CD4-positive, alpha-beta T cell treated with Interleukin-6 for 4 hours (primary cell): ENCODE measurements around the gene NDUFAF3.
"Not testable (repeated sequence)": the region's sequence is repeated elsewhere in the genome, so short reads cannot be mapped to it uniquely, and the experiment has no call there.

Experiments used
- DNase-seq: peaks from one replicate; pipeline ENCODE4 v3.0.0-alpha.2; 2020; ENCODE audit warnings: mixed read lengths

NDUFAF3 gene

DNA sequence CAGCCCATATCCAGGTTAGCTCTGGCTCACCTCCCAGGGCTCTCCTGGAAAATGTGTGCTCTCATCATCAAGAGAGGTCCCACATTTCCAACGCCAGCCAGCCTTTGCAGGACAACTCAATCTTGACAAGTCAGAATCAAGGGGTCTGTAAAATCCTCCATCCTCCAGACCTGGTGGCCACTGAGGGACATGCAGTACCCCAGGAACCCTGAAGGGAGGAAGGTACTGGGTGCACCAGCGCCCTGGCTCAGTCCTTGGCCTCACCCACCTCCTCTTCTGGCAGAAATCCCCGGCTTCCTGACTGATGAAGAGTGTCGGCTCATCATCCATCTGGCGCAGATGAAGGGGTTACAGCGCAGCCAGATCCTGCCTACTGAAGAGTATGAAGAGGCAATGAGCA is 20.8 kb upstream of the NDUFAF3 start:
- no peak for DNase-seq

DNA sequence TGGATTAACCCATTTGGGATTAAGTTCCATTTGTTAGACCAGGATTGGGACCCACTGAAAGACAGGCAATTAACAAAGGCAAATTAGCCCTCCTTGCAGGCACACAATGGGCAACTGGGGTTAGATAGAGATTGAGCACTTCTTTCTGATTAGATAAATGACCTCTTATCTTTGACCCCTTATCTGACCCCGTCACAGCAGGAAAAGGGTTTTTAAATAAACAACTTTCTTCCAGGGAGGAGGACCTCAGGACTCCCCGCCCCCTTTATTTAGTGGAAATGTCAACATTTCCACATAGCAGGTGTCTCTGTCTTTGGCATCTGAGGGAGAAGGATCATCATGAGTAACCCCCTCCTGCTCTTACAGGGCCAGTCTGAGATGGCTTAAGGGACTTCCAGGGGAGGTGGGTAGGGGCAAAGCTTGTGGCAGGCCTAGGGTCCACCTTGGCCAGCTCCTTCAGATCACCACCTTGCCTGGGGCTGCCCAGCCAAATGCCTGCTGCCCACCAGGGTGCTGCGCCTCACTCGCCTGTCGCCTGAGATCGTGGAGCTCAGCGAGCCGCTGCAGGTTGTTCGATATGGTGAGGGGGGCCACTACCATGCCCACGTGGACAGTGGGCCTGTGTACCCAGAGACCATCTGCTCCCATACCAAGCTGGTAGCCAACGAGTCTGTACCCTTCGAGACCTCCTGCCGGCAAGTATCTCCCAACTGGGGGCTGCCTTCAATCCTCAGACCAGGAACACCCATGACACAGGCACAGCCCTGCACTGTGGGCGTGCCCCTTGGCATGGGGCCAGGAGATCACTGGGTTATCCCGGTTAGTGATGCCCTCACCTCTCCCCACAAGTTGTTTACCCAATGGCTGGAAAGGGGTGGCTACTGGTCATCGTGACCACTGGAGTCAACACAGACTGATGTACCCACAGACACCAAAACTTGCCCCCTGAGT is 17.3 kb upstream of the NDUFAF3 start:
- DNase-seq, result no peak

DNA sequence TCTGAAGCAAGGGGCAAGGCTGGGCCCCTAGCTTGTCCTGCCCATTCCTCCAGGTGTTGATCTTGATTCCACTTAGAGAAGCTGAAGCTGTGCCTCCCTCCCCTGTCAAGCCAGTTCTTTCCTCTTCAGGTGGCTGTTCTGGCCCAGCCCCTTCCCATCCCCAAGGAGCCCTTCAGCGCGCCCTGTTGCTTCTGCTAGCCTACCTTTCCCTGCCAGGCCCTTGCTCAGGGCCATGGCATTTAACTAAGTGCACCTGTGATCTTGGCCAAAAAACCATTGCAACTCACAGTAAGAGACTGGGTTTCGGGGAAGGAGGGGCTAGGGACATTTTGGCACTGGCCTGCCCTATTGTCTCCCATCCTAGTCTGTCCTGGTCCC is 16.6 kb upstream of the NDUFAF3 start:
- no peak for DNase-seq

DNA sequence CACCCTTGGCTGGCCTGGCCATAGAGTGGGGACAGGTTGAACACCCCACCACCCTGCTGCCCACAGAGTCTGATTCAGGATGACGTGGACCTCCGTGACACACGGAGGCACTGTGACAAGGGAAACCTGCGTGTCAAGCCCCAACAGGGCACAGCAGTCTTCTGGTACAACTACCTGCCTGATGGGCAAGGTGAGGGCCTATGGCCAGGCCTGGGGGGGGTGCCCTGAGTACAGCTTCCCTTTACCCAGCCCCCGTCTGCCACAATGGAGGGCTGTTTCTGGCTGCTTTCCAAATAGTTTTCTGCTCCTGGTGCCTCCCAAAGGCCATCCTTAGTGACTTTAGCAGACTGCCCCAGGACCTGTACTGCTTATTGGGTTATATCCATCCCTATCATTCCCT is 15.9 kb upstream of the NDUFAF3 start:
- no peak for DNase-seq

DNA sequence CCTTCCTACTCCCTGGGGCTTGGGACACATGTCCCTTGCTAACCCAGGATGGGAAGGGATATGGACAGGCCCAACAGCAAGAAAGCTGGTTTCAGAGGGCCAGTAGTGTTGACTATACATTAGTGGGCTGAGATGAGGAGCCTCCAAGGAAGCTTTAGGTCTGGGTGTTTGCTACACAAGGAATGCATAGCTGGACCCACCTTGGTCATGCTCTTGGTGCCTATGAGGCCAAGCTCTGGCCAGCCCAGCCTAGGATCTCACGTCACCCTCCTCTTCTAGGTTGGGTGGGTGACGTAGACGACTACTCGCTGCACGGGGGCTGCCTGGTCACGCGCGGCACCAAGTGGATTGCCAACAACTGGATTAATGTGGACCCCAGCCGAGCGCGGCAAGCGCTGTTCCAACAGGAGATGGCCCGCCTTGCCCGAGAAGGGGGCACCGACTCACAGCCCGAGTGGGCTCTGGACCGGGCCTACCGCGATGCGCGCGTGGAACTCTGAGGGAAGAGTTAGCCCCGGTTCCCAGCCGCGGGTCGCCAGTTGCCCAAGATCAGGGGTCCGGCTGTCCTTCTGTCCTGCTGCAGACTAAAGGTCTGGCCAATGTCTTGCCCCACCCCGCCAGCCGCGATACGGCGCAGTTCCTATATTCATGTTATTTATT is 15.4 kb upstream of the NDUFAF3 start:
- DNase-seq, result peak; percentile 31

DNA sequence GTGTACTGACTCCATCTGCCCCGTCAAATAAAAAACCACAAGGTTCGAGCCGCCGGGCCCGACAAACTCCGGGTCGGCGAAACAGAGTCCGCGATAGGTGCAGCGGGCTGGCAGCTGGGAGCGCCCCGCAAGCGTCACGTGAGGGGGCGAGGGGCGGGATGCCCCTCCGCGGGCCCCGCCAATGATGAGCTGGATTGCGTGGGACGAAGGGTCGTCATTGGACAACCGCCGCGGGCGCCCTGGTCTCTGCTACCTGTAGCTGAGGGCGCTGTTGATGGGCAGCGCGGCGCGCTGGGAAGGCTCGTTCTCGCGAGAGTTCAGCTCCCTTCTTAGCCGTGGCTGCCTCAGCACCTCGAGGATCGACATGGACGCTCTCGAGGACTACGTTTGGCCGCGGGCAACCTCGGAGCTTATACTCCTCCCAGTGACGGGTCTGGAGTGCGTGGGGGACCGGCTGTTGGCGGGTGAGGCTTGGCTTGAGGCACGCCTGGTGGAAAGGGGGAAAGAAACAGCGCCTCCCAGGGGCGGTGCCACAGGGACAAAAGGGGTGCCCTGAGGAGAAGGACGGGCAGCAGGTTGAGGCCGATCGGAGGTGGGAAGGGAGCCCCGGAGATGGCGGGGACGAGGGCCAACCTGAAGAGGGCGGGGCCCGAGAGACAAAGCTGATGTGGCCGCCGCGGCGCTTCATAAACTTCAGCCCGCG is 14.7 kb upstream of the NDUFAF3 start, which contains the start of gene WDR6:
WDR6 (plus strand) TSS at position 324 of the 703 bp plus-strand sequence; CDS start at position 365, 41 bp downstream.
- DNase-seq, result peak; percentile 98

DNA sequence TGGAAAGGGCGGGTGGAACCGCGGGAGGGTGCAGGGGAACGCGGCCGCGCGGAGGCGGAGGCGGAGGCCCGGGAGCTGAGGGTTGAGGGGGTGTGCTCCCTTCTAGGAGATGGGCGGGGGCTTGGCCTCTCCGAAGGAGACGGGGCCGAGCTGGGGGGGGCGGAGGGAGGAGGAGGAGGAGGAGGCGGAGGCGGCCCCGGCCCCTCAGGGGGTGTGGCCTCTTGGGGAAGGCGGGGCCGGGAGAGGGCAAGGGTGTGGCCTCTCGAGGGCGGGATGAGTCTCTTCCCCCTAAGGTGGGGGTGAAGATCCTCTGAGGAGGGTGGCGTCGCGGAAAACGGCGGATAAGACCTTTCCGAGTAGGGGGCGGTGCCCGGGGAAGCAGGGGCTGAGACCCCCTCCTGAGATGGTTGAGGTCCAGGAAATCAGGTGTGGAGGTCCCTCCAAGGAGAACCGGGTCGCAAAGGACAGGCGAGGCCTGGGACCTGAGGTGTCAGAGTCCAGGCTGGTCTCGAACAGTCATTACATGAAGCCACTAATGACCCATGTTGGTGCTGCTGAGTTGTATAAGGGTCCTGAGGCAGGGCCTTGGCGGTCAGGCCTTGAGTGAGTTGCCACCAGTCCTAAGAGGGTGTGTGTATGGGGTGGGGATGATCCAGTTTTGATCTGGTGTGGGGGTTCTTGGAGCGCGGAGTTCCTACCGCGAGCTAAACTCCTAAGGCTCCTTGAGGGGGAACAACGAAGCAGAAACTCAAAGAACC is 14.0 kb upstream of the NDUFAF3 start:
- DNase-seq, result peak; percentile 91

DNA sequence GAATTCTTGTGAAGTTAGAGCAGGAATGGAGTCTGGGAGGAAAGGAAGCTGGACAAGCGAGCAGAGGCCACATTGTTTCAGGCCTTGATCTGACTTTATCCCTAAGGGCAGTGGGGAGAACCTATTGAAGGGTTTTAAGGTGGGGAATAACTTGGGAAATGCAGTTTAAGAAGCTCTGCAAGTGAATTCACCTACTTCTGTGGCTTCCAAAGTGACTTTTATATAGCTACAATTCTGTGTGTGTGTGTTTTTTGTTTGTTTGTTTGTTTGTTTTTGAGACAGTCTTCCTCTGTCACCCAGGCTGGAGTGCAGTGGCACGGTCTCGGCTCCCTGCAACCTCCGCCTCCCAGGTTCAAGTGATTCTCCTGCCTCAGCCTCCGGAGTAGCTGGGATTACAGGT is 13.3 kb upstream of the NDUFAF3 start:
- DNase-seq, result not testable (repeated sequence)

DNA sequence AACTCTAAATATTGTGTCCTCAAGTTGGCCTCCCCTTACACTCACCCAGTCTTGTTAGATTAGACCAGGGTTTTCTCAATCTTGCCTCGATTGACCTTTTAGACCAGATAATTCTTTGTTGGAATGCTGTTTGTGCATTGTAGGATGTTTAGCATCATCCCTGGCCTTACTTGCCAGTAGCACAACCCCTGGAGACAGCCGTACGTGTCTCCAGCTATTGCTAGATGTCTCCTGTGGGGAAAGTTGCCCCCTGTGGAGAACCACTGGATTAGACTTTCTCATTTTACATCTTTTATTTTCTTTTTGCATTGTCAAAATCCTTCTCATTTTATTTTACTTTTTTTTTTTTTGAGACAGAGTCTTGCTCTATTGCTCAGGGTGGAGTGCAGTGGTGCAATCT is 12.5 kb upstream of the NDUFAF3 start:
- DNase-seq, result no peak

DNA sequence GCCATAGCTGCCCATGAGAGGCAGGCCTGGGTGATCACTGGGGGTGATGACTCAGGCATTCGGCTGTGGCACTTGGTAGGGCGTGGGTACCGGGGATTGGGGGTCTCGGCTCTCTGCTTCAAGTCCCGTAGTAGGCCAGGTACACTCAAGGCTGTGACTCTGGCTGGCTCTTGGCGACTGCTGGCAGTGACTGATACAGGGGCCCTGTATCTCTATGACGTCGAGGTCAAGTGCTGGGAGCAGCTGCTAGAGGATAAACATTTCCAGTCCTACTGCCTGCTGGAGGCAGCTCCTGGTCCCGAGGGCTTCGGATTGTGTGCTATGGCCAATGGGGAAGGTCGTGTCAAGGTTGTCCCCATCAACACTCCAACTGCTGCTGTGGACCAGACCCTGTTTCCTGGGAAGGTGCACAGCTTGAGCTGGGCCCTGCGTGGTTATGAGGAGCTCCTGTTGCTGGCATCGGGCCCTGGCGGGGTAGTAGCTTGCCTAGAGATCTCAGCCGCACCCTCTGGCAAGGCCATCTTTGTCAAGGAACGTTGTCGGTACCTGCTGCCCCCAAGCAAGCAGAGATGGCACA is 9.4 kb upstream of the NDUFAF3 start:
- no peak for DNase-seq

DNA sequence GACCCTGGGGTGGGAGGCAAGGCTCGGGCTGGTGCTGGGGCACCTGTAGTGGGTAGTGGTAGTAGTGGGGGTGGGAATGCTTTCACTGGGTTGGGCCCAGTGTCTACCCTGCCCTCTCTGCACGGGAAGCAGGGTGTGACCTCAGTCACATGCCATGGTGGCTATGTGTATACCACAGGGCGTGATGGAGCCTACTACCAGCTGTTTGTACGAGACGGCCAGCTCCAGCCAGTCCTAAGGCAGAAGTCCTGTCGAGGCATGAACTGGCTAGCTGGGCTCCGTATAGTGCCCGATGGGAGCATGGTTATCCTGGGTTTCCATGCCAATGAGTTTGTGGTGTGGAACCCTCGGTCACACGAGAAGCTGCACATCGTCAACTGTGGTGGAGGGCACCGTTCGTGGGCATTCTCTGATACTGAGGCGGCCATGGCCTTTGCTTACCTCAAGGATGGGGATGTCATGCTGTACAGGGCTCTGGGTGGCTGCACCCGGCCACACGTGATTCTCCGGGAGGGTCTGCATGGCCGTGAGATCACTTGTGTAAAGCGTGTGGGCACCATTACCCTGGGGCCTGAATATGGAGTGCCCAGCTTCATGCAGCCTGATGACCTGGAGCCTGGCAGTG is 8.7 kb upstream of the NDUFAF3 start:
- DNase-seq, result no peak

DNA sequence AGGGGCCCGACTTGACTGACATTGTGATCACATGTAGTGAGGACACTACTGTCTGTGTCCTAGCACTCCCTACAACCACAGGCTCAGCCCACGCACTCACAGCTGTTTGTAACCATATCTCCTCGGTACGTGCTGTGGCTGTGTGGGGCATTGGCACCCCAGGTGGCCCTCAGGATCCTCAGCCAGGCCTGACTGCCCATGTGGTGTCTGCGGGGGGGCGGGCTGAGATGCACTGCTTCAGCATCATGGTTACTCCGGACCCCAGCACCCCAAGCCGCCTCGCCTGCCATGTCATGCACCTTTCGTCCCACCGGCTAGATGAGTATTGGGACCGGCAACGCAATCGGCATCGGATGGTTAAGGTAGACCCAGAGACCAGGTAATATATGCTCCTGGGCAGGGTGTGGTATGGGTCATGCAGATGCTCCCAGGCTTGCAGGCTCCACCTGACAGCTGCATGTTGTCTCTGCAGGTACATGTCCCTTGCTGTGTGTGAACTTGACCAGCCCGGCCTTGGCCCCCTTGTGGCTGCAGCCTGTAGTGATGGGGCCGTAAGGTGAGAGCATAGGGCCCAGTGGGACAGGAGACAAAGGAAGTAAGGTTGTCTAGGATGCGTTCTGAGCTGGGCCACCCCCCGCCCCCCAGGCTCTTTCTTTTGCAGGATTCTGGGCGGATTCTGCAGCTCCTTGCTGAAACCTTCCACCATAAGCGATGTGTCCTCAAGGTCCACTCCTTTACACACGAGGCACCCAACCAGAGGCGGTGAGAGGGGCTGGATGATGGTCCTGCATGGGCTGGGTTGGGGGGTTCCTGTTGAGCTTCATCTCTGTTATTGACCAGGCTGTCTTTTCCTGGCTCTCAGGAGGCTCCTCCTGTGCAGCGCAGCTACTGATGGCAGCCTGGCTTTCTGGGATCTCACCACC is 7.9 kb upstream of the NDUFAF3 start:
- DNase-seq, result peak; percentile 64

DNA sequence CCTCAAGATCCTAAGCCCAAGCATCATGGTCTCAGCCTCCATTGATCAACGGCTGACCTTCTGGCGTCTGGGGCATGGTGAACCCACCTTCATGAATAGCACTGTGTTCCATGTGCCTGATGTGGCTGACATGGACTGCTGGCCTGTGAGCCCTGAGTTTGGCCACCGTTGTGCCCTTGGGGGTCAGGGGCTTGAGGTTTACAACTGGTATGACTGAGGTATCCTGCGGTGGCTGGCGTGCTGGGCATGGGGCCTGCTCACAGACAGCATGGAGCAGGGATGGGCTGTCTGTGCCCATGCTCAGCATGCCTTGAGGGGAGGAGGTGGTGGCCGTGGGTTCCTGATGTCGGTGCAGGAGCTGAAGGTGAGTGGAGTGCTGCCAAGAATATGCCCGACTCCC is 6.8 kb upstream of the NDUFAF3 start:
- no peak for DNase-seq

DNA sequence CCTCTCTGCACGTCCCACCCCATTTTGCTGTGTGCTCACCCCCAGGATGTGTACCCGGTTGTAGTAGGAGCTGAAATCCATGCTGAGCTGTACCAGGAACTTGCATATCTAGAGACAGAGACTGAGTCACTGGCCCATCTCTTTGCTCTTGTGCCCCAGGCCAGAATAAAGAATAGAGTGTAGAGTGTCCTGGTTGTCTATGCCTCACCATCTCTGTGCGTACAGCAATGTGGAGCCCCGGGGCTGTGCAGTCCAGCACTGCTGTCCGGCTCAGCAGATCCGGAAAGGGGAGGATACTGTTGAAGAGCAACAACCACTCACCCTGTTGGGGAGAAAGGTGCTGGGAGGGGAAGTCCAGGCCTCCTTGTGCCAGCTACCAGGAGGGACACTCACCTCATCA is 6.2 kb upstream of the NDUFAF3 start:
- no peak for DNase-seq

DNA sequence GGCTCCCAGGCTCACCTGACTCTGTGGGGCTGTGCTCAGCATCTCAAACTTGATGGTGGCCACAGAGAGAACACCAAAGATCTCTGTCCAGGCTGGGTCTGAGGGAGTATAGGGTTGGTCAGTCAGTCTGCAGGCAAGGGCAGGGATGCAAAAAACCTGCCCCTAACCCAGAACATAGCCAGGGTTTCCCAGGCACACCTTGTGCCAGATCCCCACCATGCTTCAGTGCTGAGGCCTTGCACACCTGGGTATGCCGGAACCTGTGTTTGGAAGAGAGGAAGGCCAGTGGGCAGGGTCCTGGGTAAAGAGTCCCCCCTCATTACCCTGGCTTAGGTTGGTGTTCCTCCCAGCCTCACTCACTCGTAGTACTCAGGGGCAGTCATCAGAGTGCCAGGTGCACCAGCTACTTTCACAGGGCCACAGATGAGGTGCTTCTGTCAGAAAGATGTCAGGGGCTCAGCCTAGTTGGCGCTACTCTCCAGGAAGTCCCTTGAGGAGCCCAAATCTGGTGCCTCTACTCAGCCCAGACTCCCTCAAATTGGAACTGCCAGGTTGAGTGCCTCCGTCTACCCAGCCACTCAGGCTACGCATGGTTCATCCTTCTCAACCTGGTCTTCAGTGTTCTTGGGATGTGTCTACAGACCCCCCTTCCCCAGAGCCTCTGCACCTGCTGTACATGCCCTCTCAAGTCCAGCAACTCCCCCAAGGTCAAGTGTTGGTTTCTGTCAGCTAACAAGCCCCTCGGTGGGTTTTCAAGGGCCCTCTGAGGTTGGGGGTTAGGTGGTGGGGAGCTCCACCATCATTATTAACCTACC is 5.3 kb upstream of the NDUFAF3 start:
- no peak for DNase-seq

DNA sequence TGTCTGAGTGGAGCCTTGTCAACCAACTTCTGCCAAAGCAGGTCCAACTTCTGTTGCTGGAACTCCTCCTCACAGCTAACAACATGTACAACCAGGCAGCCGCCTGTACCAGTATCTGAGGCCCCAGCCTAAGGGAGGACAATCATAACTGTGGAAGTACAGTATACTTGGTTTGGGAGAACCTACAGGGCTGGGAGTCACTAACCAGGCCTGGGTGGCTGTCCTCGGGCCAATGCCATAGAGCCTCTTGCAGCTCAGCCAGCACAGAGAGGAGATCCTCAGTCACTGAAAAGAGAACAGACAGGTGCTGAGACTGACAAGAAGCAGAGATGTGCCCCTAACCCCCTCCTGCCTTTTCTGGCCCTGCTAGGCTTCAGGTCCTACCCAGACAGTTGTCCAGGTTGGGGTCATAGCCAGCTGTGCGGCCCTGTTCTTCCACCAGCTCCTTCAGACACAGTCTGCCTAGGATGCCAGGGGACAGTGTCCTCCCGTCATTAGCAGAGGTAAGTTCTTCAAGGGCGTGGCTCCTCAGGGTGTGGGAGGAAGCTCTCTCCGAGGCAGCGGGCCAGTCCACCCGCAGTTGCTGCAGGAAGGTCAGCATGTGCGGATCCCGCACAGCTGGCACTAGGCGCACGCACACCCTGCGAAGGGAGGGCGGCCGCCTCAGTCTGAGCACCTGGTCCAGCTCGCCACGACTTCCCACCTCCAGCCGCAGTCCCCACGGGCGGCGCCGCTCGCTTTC is 4.5 kb upstream of the NDUFAF3 start:
- DNase-seq, result no peak

DNA sequence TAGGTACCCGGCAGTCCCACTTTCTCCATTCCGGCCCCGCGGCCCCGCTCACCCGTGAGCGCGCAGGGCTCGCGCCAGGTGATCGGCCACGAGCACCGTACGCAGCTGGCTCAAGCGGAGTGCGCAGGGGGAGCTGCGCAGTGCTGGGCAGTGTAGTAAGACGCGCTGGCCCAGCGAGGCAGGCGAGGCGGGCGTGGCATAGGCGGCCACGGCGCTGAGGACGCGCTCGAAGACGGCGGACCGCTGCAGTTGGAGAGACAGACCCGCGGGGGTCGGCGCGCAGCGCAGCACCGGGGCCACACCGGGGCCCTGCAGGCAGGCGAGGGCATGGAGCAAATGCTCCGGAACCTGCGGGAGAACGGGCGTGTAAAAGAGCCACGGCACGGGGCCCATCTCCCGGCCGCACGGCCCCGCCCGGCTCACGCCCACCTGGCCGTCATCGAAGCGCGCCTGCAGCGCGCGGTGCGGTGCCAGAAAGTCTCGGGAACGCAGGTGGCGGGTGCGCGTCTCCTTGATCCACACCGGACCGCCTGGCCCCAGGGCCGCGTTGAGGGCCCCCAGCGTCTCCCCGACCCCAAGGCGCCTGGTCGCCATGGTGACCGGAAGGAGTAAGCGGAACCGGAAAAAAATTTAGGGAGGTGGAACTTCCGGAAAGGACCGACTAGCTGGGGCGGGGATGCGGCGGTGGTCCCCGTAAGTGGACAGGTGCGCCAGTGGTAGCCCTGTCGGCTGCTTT is 3.8 kb upstream of the NDUFAF3 start, which contains the start of gene DALRD3:
DALRD3 (minus strand) TSS at position 610 of the 736 bp plus-strand sequence; CDS start at position 594, 16 bp downstream.
- peak; percentile 56 for DNase-seq

DNA sequence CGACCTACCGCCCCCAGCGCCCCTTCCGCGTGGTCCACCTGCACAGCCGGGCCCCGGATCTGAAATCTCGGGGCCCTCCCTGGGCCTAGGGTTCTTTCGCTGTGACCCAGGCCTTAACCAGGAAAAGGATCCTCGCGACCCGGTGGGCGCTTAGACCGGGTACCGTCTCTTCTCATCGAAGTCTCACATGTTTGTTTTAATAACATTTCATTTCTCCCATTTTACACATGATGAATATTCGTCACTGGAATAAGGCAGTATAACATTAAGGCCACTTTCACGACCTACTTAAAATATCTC is 3.3 kb upstream of the NDUFAF3 start:
- no peak for DNase-seq
